ENCODE data around the gene ADAM19. TPM values are rescaled to one million over a fixed set of nuclear protein-coding genes. Genes with fewer than 3 reads are reported as not detected.

Gene ADAM19
- total and polyA plus RNA-seq, 9 donors = 1.6 to 11.6 (median 3.0) TPM

- TF ChIP-seq EP300 (IDR thresholded peaks at IDR 0.05) = no peak
- no peak for TF ChIP-seq POLR2A (IDR thresholded peaks at IDR 0.05)
- TF ChIP-seq CTCF (IDR thresholded peaks at IDR 0.05) = no peak
- no peak overlapping the region for H3K4me3 ChIP-seq
- H3K27me3 ChIP-seq = no peaks in the 10 kb centered on the region
- intact Hi-C loops (cut with DNase I) = no loop called here
- no peaks in the 10 kb centered on the region for H3K9me3 ChIP-seq
- 44 to 63% (median 62%) methylated on average over 10 of the region's 10 CpGs for WGBS, 3 donors
- no peak overlapping the region for H3K27ac ChIP-seq
- no peak for DNase-seq
- no peaks in the 10 kb centered on the region for H3K36me3 ChIP-seq
- H3K4me1 ChIP-seq (ENCODE audit: insufficient read depth) = no peaks in the 10 kb centered on the region
Observed at GRCh38 chr5:157554179-157555036, 21.2 kb downstream of the ADAM19 start.

GRCh38 chr5:157552650-157553049, 22.9 kb downstream of the ADAM19 start:
- 96 to 100% (median 100%) methylated on average over 1 of the region's 1 CpG for WGBS, 3 donors
- DNase-seq = no peak
- Histone ChIP-seq H3K4me1 (ENCODE audit: insufficient read depth) (no peaks in the 10 kb centered on the region), H3K36me3 (no peaks in the 10 kb centered on the region), H3K27me3 (no peaks in the 10 kb centered on the region), H3K27ac (no peak overlapping the region), H3K9me3 (no peaks in the 10 kb centered on the region), H3K4me3 (no peak overlapping the region)
- intact Hi-C loops (cut with DNase I) = no loop called here
- TF ChIP-seq CTCF (IDR thresholded peaks at IDR 0.05) (no peak), POLR2A (IDR thresholded peaks at IDR 0.05) (no peak), EP300 (IDR thresholded peaks at IDR 0.05) (no peak)

- Histone ChIP-seq H3K9me3 (no peaks in the 10 kb centered on the region), H3K27me3 (no peaks in the 10 kb centered on the region), H3K36me3 (no peaks in the 10 kb centered on the region), H3K4me3 (no peak overlapping the region), H3K27ac (no peak overlapping the region), H3K4me1 (ENCODE audit: insufficient read depth) (peaks cover 1% of the 10 kb centered on the region)
- TF ChIP-seq POLR2A (IDR thresholded peaks at IDR 0.05) = no peak
- TF ChIP-seq EP300 (IDR thresholded peaks at IDR 0.05) = no peak
- TF ChIP-seq CTCF (IDR thresholded peaks at IDR 0.05) = no peak
- no peak for DNase-seq
- WGBS, 3 donors = 61 to 72% (median 71%) methylated on average over 4 of the region's 4 CpGs
- intact Hi-C loops (cut with DNase I) = no loop called here
Observed at GRCh38 chr5:157550663-157551062, 24.9 kb downstream of the ADAM19 start.

- WGBS, 3 donors = 85 to 87% (median 85%) methylated on average over 5 of the region's 5 CpGs
- no peak overlapping the region for H3K27ac ChIP-seq
- H3K4me3 ChIP-seq = no peak overlapping the region
- H3K4me1 ChIP-seq (ENCODE audit: insufficient read depth) = peaks cover 3% of the 10 kb centered on the region
- intact Hi-C loops (cut with DNase I) = no loop called here
- TF ChIP-seq CTCF (IDR thresholded peaks at IDR 0.05) (no peak), EP300 (IDR thresholded peaks at IDR 0.05) (no peak), POLR2A (IDR thresholded peaks at IDR 0.05) (no peak)
- no peaks in the 10 kb centered on the region for H3K36me3 ChIP-seq
- no peaks in the 10 kb centered on the region for H3K9me3 ChIP-seq
- no peaks in the 10 kb centered on the region for H3K27me3 ChIP-seq
- DNase-seq = no peak
Observed at GRCh38 chr5:157549954-157550549, 25.5 kb downstream of the ADAM19 start.

Measured in ovary (tissue), 9 donors.